Karpas-422 (cell line): ENCODE measurements around the gene TRIM65. TPM values are rescaled to one million over a fixed set of nuclear protein-coding genes. Genes with fewer than 3 reads are reported as not detected.
"Not testable (repeated sequence)": the region's sequence is repeated elsewhere in the genome, so short reads cannot be mapped to it uniquely, and the experiment has no call there.

Experiments
- DNase-seq: peaks from one replicate; pipeline ENCODE4 v3.0.0-alpha.2; 2015
- H2AFZ ChIP-seq: fragments of 200-600 bp; sonication (generic); 2 replicates; pipeline ENCODE4 v1.6.1; 2014; ENCODE audit warnings: antibody characterized with exemption, low read length, mixed read lengths
- H3K27ac ChIP-seq: fragments of 200-600 bp; sonication (generic); 2 replicates; pipeline ENCODE4 v1.5.1; 2014; ENCODE audit warnings: mild to moderate bottlenecking, low read length, moderate library complexity
- H3K27me3 ChIP-seq: fragments of 200-600 bp; sonication (generic); 2 replicates; pipeline ENCODE4 v1.6.1; 2014; ENCODE audit warnings: low read length, mixed read lengths
- H3K36me3 ChIP-seq: fragments of 200-600 bp; sonication (generic); 2 replicates; pipeline ENCODE4 v1.6.1; 2014; ENCODE audit warnings: low read length, mixed read lengths; ENCODE audit not compliant: insufficient read depth
- H3K4me1 ChIP-seq: fragments of 200-600 bp; sonication (generic); 2 replicates; pipeline ENCODE4 v1.6.1; 2014; ENCODE audit warnings: mild to moderate bottlenecking, low read length, mixed read lengths
- H3K4me2 ChIP-seq: fragments of 200-600 bp; sonication (generic); 2 replicates; pipeline ENCODE4 v1.6.1; 2014; ENCODE audit warnings: low read length, low read depth, mild to moderate bottlenecking; ENCODE audit not compliant: poor library complexity, severe bottlenecking
- H3K4me3 ChIP-seq: fragments of 200-600 bp; sonication (generic); 2 replicates; pipeline ENCODE4 v1.5.1; 2014; ENCODE audit warnings: mild to moderate bottlenecking, antibody characterized with exemption, low read length, mixed read lengths
- H3K79me2 ChIP-seq: fragments of 200-600 bp; sonication (generic); 2 replicates; pipeline ENCODE4 v1.6.1; 2014; ENCODE audit warnings: mild to moderate bottlenecking, low read length, mixed read lengths
- H3K9ac ChIP-seq: fragments of 200-600 bp; sonication (generic); 2 replicates; pipeline ENCODE4 v1.6.0; 2014; ENCODE audit warnings: low read length
- H3K9me2 ChIP-seq: fragments of 200-600 bp; sonication (generic), shearing (Covaris generic); replicated peaks from 2 replicates; pipeline ENCODE4 v1.6.0; 2014; ENCODE audit warnings: mild to moderate bottlenecking, low read length, moderate library complexity; ENCODE audit not compliant: insufficient read depth
- H3K9me3 ChIP-seq: fragments of 300-700, 200-600 bp; sonication (generic); 2 replicates; pipeline ENCODE4 v1.6.1; 2014; ENCODE audit warnings: low read length, mixed read lengths
- H4K20me1 ChIP-seq: fragments of 200-600 bp; sonication (generic); 2 replicates; pipeline ENCODE4 v1.6.1; 2014; ENCODE audit warnings: mild to moderate bottlenecking, antibody characterized with exemption, low read length, low read depth; ENCODE audit not compliant: insufficient read depth
- total RNA-seq: library from RNA; depleted of rRNA; stranded (reverse); fragments of >200 nt; shearing (Covaris generic); gene quantifications from 2 replicates; pipeline ENCODE4 v1.2.3, GENCODE V29; 2014; ENCODE audit warnings: low replicate concordance

The TRIM65 gene
- total RNA-seq, 1 experiment from 2014 or later, result 18.4 TPM

DNA sequence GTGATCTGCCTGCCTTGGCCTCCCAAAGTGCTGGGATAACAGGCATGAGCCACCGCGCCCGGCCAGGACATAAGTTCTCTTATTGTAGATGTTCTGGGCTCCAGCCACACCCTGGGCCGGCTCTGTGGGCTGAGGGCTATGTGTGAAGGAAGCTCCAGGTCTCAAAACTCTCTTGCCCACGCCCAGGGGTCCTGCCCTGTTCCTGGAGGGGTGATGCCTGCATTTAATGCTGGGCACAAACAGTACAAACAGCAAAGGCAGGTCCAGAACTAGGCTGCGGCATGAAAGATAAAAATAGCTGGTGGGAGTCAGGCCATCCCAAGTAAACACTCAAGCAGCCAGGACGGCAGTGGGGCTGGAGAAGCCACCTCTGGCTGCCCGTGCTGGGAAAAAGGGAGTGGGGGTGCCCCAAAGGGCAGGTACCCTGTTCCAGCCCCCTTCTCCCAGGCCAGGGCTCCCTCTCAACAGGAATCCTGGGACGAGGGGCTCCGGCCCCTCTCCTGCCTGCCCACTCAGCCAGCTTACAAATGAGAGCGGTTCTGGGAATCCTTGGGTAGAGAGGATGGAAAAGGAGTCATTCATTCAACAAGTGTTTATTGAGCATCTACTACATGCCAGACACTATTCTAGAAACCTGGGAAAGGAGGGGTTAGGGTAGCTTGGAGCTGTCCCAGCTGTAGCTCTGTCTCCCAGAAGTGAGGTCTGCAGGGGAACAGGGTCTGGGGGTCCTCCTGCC is 23.0 kb downstream of the TRIM65 start:
- H3K4me3 ChIP-seq, result no peak overlapping the region
- H3K9me2 ChIP-seq, result no peaks in the 10 kb centered on the region
- H3K36me3 ChIP-seq, result no peaks in the 10 kb centered on the region
- H3K9me3 ChIP-seq, result no peaks in the 10 kb centered on the region
- no peak overlapping the region for H3K9ac ChIP-seq
- H2AFZ ChIP-seq, result no peak overlapping the region
- no peaks in the 10 kb centered on the region for H4K20me1 ChIP-seq
- no peak for DNase-seq
- peaks cover 30% of the 10 kb centered on the region for H3K4me1 ChIP-seq
- H3K4me2 ChIP-seq, result no peak overlapping the region
- H3K79me2 ChIP-seq, result no peaks in the 10 kb centered on the region
- H3K27me3 ChIP-seq, result no peaks in the 10 kb centered on the region
- H3K27ac ChIP-seq, result no peak overlapping the region

DNA sequence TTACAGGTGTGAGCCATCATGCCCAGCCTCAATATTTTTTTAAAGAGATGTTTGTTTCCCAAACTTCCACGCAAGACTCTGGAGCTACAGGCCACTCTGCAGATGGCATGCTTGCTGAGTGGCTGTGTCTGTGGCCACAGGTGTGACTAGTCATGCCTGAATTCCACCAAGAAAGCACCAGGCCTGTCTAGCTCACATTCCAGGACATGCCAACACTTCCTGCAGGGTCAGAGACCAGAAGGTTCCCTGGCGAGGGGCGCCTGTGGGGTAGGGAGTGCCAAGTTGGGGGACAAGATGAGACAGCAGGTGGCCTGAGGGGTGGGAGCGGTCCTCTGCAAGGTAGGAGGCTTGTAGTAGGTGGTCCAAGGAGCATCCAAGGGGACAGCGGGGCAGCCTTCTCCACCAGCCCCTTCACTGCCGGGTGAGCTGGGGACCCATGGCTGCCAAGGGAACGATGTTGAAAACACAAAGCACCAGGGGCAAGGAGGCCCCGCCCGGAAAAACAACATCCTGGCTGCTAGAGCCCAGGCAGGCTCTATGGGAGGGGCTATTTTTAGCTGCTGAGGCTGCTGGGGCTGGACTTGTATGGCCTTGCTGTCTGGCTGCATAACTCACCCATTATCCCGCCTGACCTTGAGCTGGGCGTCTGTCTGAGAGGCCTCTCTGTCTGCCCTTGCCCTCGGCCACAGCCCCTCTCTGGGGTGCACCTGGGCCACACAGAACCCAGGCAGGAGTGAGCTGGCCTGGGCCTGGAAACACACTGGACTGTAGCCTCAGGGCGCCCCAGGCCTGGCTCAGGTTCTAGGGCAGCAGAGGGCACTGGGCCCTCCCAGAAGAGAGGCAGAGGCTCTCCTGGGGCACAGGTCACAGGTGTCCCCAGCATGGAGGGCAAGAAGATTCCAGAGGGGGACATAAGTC is 24.1 kb downstream of the TRIM65 start:
- H3K4me3 ChIP-seq, result no peak overlapping the region
- H3K4me2 ChIP-seq, result no peak overlapping the region
- H4K20me1 ChIP-seq, result no peaks in the 10 kb centered on the region
- no peak overlapping the region for H2AFZ ChIP-seq
- no peak overlapping the region for H3K27ac ChIP-seq
- H3K27me3 ChIP-seq, result no peaks in the 10 kb centered on the region
- peaks cover 24% of the 10 kb centered on the region for H3K4me1 ChIP-seq
- no peaks in the 10 kb centered on the region for H3K79me2 ChIP-seq
- DNase-seq, result no peak
- H3K9ac ChIP-seq, result no peak overlapping the region
- no peaks in the 10 kb centered on the region for H3K36me3 ChIP-seq
- no peaks in the 10 kb centered on the region for H3K9me3 ChIP-seq
- H3K9me2 ChIP-seq, result no peaks in the 10 kb centered on the region

GRCh38 chr17:75870228-75870627 is 26.5 kb downstream of the TRIM65 start:
- DNase-seq, H4K20me1 ChIP-seq, H3K27me3 ChIP-seq, H3K27ac ChIP-seq, H3K4me1 ChIP-seq, H3K9ac ChIP-seq, H3K36me3 ChIP-seq, H2AFZ ChIP-seq, H3K4me2 ChIP-seq, H3K4me3 ChIP-seq, H3K9me3 ChIP-seq, H3K79me2 ChIP-seq, H3K9me2 ChIP-seq: not testable (repeated sequence)

DNA sequence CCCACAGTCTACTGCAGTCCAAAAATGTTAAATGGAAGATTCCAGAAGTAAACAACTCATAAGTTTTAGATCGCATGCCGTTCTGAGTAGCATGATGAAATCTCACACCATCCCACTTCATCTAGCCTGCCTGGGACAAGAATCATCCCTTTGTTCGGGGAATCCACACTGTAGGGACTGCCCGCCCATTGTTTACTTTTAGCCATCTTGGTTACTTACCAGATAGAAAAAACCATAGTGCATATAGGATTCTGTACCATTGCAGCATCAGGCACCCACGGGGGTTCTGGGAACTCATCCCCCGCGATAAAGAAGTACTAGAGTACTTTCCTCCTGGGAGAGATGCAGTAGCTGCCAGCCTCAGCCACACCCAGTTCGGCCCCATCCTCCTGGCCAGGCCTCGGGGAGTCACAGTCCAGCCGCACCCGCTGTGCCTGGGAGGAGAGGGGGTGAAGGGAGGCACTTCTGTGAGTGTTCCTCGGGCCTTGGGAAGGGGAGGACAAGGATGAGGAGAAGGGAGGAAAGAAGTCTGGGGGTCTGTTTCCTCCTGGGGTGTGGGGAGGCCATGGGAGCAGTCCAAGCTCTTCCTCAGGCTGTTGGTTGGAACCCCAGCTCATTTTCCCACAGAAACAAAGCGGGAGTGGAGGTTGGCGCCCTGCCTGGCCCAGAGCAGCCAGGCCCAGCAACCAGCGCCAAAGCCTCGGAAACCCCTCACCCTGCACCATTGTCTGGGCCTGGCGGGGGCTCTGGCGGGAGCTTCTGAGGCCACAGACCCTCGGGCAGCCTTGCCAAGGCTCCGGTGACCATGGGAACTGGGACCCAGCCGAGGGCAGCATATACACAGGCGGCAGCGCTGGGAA is 27.2 kb downstream of the TRIM65 start:
- Histone ChIP-seq H2AFZ (no peak overlapping the region), H3K9ac (no peak overlapping the region), H3K9me2 (no peaks in the 10 kb centered on the region), H3K4me2 (no peak overlapping the region), H3K9me3 (no peaks in the 10 kb centered on the region), H4K20me1 (no peaks in the 10 kb centered on the region), H3K27ac (no peak overlapping the region), H3K4me1 (peaks cover 3% of the 10 kb centered on the region), H3K27me3 (no peaks in the 10 kb centered on the region), H3K79me2 (no peaks in the 10 kb centered on the region), H3K36me3 (no peaks in the 10 kb centered on the region), H3K4me3 (no peak overlapping the region)
- no peak for DNase-seq

- H4K20me1 ChIP-seq, H3K4me3 ChIP-seq, H3K27me3 ChIP-seq, H3K36me3 ChIP-seq, H3K4me1 ChIP-seq, H3K79me2 ChIP-seq, H3K9me2 ChIP-seq, H2AFZ ChIP-seq, H3K27ac ChIP-seq, H3K9ac ChIP-seq, H3K4me2 ChIP-seq, DNase-seq, H3K9me3 ChIP-seq: not testable (repeated sequence)
Observed at GRCh38 chr17:75868730-75869281, 27.9 kb downstream of the TRIM65 start.

- not testable (repeated sequence) for H3K27ac ChIP-seq, H3K79me2 ChIP-seq, H3K27me3 ChIP-seq, H3K4me2 ChIP-seq, H3K9ac ChIP-seq, H3K4me1 ChIP-seq, H3K36me3 ChIP-seq, DNase-seq, H4K20me1 ChIP-seq, H3K9me3 ChIP-seq, H3K9me2 ChIP-seq, H2AFZ ChIP-seq, H3K4me3 ChIP-seq
Observed at GRCh38 chr17:75865404-75866188, 31.2 kb downstream of the TRIM65 start.

DNA sequence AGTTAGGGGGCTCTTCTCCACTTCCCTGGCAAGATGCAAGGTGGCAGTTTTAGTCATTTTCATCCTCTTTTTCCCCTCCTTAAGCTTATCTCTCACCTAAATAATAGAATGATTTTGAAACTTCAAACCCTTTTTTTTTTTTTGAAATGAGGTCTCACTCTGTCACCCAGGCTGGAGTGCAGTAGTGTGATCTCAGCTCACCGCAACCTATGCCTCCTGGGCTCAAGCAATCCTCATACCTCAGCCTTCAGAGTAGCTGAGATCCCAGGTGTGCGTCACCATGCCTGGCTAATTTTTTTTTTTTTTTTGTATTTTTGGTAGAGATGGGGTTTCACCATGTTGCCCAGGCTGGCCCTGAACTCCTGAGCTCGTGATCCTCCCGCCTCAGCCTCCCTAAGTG is 31.9 kb downstream of the TRIM65 start:
- not testable (repeated sequence) for H3K9me2 ChIP-seq, H3K27me3 ChIP-seq, H3K36me3 ChIP-seq, H3K79me2 ChIP-seq, H3K9me3 ChIP-seq, H3K9ac ChIP-seq, H3K27ac ChIP-seq, H3K4me1 ChIP-seq, H3K4me3 ChIP-seq, H4K20me1 ChIP-seq, DNase-seq, H2AFZ ChIP-seq
- peak overlapping the region; percentile 21 for H3K4me2 ChIP-seq
